Measurements from ENCODE around the gene COG3.
"Not testable (repeated sequence)": the region's sequence is repeated elsewhere in the genome, so short reads cannot be mapped to it uniquely, and the experiment has no call there.

COG3 gene, protein sequence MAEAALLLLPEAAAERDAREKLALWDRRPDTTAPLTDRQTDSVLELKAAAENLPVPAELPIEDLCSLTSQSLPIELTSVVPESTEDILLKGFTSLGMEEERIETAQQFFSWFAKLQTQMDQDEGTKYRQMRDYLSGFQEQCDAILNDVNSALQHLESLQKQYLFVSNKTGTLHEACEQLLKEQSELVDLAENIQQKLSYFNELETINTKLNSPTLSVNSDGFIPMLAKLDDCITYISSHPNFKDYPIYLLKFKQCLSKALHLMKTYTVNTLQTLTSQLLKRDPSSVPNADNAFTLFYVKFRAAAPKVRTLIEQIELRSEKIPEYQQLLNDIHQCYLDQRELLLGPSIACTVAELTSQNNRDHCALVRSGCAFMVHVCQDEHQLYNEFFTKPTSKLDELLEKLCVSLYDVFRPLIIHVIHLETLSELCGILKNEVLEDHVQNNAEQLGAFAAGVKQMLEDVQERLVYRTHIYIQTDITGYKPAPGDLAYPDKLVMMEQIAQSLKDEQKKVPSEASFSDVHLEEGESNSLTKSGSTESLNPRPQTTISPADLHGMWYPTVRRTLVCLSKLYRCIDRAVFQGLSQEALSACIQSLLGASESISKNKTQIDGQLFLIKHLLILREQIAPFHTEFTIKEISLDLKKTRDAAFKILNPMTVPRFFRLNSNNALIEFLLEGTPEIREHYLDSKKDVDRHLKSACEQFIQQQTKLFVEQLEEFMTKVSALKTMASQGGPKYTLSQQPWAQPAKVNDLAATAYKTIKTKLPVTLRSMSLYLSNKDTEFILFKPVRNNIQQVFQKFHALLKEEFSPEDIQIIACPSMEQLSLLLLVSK

DNA sequence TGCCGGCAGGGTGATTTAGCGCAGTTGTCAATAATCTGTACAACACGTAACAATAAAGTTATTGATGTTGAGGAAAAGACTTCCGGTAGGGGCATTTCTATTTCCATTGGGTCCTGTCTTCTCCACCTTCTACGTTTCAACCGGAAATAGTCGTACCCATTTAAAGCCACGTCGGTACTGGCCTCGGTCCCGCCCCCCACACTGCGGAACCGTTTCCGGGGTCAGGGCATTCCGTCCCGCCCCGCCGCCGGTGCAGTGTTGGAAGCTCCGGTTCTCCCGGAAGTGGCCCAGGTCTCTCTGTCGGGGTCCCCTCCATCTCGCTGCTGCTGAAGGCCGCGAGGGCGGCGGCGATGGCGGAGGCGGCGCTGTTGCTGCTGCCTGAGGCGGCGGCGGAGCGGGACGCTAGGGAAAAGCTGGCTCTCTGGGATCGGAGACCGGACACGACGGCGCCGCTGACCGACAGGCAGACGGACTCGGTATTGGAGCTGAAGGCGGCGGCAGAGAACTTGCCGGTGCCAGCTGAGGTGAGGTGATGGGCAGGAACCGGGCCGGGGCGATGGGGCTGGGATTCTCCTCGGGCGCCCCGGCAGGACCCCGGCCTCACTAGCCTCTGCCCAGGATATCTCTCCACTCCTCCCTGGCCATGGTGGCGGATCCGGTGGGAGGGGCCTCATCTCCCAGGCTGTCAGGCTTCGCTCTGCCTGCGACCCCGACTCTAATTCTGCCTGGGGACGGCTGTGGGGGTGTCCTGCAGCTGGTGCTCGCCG, at the start of gene COG3:
TSS of gene COG3 (plus strand) at position 253 of the 767 bp plus-strand sequence. CDS start at position 351, 98 bp downstream.
- peak; percentile 97 for DNase-seq
- ATAC-seq, result peak; percentile 99

DNA sequence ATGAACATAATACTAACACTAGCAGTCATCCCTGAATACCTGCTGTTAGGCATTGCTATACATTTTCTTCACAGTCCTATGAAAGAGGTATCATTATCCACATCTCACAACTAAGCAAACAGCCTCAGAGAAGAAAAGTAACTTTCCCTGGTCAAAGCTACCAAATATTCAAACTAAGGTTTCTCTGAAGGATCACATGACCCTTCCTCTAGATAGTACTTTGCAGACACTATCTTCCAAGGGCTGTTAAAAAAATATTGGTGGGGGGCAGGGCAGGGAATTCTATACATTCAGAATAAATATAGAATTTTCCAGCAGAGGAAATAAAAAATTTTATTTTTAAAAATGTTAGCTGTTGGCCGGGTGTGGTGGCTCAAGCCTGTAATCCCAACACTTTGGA, 49.6 kb upstream of the COG3 start:
- DNase-seq, result no peak
- ATAC-seq, result no peak

DNA sequence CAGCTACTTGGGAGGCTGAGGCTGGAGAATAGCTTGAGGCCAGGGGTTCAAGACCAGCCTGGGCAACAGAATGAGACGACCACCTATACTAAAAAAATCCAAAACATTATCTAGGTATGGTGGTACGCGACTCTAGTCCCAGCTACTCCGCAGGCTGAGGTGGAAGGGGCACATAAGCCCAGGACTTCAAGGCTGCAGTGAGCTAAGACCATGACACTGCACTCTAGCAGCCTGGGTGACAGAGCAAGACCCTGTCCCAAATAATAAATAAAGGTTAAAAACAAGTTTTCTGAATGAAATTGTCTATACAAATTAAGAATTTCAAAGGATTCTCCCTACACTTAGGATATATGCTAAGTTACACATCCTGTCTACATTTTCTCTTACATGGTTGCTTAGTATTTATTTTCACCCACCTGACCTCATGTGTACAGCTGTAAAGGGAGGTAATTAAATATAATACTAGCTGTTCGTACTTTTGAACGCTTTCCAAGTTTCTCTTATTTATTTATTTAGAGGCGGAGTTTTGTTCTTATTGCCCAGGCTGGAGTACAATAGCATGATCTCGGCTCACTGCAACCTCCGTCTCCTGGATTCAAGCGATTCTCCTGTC, 48.1 kb upstream of the COG3 start:
- no peak for ATAC-seq
- no peak for DNase-seq

DNA sequence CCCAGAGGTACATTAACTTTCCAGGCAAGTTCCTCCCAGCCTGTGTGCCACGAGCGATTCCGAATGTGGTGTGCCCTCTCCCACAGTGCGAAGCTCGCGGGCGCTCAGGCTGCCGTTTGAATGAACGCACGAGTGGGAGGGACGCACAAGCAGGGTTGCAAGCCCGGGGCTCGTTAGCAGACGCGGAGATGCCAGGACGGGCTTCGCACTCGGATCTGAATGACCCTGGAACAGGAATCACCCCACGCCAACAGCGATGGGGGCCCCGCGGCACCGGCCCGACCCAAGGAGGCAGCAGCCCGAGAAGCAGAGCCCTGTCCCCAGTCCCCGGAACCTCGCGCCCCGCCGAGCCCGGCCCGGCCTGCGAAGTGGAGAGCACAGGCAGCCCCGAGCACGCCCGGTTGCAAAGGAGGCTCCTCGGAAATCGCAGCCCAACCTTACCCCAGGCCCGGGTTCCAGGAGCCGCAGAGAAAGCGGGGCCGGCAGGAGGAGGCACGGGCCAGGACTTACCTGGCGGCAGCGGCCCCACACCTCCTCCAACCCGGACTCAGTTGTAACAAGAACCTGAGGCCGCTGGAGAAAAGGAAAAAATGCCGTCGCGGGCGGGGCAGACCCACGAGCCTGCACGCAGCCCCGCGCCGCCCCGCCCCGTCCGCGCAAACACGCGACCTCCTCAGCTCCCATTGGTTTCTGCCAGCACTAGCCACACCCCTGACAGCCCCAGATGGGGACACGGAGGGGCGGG, 46.8 kb upstream of the COG3 start, which contains the start of gene SLC25A30:
TSS of gene SLC25A30 (minus strand) at position 584 of the 745 bp plus-strand sequence. CDS start 6,948 bp downstream, outside the sequence.
- DNase-seq, result peak; percentile 93

DNA sequence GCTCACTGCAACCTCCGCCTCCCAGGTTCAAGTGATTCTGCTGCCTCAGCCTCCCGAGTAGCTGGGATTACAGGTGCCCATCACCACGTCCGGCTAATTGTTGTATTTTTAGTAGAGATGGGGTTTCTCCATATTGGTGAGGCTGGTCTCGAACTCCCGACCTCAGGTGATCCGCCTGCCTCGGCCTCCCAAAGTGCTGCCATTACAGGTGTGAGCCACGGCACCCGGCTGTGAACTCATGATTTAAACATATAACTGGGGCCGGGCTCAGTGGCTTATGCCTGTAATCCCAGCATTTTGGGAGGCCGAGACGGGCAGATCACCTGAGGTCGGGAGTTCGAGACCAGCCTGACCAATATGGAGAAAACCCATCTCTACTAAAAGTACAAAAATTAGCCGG, 45.4 kb upstream of the COG3 start:
- ATAC-seq, DNase-seq: not testable (repeated sequence)

More for the DNA sequence above, 46.8 kb upstream of the COG3 start, which contains the start of gene SLC25A30:
- peak; percentile 97 for ATAC-seq

DNA sequence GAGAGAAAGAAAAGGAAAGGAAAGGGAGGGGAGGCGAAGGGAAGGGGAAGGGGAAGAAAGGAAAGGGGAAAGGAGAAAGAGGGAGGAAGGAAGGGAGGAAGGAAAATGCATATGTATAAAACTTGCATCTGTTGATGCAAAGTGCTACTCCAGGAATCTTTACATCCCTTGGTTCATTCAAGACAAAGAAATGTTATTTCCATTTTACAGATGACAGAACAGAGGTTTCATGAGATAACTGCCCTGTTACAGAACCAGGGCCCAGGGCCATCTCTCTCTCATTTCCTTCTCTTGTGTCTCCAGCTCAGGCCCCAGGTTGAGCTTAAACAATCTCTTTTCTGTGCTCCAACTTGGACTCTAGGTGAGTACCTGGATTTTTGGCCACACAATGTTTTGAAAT, 44.8 kb upstream of the COG3 start:
- ATAC-seq, result no peak
- no peak for DNase-seq

DNA sequence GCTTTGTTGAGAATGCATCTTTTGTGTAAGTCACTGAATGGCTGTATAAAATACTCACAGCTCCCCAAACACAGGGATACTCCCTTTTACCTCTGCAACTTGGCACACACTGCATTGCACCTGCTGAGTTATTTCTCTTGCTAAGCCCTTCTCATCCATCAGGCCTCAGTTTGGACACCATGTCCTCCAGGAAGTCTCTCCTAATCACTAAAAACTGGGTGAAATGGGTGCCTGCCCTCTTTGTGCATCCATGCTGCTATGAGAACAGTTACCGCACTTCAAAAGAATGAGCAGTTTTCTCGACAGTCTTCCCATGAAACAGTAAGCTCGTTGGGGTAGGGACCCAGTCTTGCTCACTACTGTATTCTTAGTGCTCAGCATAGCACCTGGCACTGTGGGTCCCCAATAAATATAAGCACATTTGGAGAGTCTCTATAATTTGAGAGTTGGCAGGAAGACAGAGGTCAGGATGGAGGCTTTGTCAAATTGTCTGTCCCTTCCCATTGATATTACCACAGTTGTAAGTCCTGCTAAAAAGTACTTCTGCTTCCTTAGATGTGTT, 41.9 kb upstream of the COG3 start:
- DNase-seq (no peak), ATAC-seq (no peak)

DNA sequence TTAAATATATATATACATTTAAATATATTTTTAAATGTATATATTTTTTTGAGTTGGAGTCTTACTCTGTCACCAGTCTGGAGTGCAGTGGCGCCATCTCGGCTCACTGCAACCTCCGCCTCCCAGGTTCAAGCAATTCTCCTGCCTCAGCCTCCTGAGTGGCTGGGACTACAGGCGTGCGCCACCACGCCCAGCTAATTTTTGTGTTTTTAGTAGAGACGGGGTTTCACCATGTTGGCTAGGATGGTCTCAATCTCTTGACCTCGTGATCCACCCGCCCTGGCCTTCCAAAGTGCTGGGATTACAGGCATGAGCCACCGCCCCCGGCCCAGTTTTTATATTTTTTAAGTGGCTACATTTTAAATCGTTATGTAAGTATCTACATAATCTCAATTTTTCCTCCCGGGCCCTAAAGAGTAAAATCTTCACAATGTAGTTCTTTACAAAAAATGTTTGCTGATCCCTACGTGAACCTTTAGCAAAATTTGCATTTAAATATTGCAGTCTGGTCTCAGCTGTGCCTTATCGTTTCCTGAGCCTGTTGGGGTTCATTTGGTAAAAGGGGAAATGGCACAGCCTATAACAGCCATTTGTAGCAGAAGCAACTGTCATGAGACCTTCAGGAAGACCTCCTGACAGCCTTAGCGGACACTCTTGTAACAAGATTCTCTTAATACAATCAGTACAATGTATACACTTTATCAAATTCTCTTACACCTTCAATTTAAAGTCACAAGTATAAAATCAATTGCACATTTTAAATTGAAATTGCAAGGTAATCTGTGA, 38.5 kb upstream of the COG3 start:
- not testable (repeated sequence) for DNase-seq, ATAC-seq

DNA sequence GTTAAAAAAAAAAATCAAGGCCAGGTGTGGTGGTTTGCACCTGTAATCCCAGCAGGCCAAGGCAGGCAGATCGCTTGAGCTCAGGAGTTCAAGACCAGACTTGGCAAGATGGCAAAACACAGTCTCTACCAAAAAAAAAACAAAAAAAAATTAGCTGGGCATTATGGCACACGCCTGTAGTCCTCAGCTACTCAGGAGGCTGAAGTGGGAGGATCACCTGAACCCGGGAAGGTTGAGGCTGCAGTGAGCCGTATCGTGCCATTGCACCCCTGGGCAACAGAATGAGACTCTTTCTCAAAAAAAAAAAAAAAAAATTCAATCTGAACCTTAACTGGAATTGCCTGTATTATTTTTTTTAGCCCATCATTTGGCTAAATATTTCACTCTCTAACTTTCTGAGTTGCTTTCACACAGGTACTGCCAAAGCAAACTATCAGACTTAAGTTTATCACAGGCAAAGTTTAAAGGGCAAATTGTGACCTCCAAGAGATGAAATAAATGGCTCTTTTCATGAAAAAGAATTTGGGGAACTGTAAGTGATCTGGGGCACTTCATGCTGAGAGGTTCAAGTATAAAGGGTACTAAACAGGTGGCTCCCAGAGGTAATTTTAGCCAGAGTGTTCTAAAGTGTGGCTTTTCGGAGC, 31.9 kb upstream of the COG3 start:
- ATAC-seq, result no peak
- no peak for DNase-seq

DNA sequence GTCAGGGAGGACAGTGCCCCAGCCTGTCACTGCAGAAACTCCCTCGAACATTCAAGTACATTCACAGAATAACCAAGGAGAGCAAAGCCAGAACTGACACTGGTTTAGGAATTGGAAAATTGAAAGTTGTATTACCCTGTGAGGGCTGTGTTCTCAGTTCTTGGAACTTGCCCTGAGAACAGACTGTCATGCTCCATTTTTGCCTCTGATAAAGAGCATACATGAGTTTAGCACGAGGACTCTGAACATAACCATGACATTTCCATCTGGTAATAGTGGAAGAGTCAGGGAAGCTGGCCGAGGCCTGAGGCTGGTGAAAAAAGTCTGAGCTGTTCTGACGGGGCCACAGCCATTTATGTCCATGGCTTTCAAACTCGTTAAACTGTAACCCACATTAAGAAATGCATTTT, 31.4 kb upstream of the COG3 start:
- ATAC-seq (no peak), DNase-seq (no peak)

DNA sequence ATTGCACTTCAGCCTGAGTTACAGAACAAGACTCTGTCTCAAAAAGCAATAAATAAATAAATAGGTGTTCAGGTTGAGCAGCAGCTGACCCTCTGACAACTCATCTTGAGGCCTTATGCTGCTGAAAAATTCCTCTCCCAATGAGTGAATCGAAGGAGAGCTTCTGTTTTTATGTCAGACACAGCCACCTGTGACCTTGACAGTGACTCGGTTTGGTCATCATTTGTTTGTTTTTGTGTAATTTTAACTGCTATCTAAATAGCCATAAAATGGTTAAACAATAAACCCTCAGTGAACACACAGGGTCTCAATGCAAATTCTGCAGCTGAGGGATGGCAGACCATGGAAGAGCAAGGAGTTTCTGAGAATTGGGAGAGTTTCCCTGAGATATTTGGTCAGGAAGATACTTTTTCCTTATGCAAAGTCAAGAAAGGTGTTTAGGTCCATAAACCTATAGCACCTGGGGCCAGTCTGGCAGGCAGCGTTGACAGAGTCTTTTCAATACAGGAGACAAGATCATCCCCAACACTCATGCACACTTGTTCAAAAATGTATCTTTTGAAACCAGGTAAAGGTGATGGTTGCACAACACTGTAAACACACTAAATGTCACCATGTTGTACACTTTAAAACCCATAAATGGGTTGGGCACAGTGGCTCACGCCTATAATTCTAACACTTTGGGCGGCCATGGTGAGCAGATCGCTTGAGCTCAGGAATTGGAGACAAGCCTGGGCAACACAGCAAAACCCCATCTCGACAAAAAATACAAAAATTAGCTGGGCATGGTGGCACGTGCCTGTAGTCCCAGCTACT, 30.0 kb upstream of the COG3 start:
- DNase-seq, result no peak
- no peak for ATAC-seq

DNA sequence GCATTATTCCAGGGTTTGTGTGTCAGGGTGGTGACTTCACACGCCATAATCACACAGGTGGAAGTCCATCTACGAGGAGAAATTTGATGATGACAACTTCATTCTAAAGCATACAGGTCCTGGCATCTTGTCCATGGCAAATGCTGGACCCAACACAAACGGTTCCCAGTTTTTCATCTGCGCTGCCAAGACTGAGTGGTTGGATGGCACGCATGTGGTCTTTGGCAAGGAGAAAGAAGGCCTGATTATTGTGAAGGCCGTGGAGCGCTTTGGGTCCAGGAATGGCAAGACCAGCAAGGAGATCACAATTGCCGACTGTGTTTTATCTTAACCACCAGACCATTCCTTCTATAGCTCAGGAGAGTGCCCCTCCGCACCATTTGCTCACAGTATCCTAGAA, 28.4 kb upstream of the COG3 start:
- DNase-seq (no peak), ATAC-seq (no peak)

DNA sequence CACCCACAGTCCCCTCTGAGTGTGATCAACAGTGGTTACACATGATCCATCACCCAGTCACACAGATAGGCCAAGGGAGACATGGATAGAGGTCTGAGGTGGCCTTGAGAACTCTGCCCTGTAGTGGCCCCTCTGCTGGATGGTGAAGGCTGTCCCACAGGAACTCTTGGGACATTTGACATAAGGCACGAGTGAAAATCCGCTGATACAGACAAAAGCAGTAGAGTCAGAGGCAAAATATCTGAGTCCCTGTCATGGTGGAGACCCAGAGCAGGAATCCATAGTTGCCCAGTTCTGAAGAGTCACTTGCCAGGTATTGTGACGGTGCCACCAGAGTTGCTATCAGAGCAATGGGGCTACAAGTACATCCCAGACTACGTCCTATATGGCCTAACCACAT, 27.8 kb upstream of the COG3 start:
- ATAC-seq (no peak), DNase-seq (no peak)

DNA sequence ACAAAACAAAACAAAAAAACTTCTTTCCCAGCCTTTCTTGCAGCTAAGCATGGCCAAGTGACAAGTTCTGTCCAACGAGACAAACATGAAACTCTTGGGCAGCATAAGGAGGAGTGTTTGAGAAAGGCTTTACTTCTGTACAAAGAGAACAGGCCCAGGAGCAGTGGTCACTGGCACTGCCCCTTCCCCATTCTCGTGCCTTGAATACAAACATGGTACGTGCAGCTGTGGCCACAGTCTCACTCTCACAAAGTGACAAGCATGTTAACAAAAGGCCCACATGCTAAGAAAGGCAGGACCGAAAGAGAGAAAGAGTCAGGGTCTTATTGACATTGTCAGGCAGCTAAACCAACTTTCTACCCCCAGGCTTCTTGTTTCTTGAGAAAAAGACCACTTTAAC, 26.8 kb upstream of the COG3 start:
- ATAC-seq (no peak), DNase-seq (no peak)

DNA sequence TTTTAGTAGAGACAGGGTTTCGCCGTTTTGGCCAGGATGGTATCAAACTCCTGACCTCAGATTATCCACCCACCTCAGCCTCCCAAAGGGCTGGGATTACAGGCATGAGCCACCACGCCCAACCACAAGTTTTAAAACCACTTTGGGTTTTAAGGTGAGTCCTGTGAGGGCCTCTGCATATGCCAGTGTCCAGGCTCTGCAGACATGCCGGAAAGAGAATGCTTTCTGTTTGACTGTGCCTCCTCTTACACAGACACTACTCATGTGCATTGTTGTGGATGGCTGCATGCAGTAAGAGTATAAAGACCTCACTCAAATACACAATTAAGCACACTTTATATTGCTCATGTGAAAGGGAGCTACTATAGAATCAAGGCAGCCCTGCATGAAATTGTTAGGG, 25.7 kb upstream of the COG3 start:
- DNase-seq (no peak), ATAC-seq (no peak)

DNA sequence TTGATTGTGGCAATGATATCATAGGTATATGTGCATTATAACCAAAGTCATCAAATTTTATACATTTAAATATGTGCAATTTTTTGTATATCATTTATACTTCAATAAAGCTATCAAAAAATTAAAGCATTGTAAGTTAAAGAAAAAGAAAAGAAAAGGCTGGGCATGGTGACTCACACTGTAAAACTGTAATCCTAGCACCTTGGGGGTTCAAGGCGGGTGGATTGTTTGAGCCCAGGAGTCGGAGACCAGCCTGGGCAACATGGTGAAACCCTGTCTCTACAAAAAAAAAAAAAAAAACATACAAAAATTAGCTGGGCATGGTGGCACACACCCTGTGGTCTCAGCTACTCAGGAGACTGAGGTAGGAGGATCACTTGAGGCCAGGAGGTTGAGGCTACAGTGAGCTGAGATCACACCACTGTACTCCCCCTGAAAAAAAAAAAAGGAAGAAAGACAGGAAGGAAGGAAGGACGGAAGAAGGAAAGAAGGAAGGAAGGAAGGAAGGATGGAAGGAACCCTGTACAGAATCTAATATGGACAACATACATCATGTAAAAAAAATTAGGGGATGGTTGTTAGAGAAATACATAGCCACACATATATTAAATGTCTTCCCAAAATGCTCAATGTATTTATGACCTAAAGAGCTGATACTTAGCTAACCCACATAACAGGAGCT, 24.8 kb upstream of the COG3 start:
- no peak for DNase-seq
- no peak for ATAC-seq

DNA sequence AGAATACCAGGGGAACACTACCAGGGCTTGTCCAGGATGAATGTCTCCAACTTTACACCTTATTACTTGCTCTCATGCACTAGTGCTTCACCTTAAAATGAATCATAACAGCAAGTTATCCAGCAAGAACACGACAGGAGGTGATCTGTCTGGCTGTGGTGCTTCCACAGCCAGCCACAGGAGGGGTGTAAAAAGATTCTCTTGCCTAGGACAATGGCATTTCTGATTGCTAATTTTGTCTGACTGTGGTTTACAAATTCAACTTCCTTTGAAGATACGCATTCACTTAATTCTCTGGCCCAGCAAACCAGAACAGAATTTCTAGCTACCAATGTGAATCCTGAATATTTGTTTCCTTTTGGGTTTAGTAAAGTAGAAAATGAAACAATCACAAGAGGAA, 23.1 kb upstream of the COG3 start:
- ATAC-seq, result peak; percentile 87
- no peak for DNase-seq

DNA sequence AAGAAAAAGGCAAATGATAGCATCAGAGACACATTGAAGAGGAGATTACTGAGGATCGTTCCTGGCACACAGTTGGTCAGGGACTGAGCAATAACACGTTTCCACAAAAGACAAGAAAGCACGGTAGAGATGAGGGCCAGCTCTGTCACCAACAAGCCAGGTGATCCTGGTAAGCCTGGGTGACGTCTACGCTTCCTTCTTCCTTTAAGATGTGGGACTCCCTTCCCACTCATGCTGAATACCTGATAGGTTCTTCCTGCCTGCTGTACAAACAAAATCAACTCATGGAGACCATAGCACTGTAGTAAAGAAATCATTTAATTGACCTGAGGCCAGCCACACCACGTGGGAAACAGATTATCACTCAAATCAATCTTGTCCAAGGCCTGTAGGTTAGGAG, 19.7 kb upstream of the COG3 start:
- DNase-seq (no peak), ATAC-seq (no peak)

Data from stimulated activated naive CD8-positive, alpha-beta T cell treated with anti-CD3 and anti-CD28 coated beads, Interleukin-15, Interleukin-2, amounts not matched to agents 100 U/mL and 50 U/mL, for 24 hours (primary cell).